Dermis microvascular lymphatic vessel endothelial cell (primary cell): ENCODE data around the gene NPTXR. TPM values are rescaled to one million over a fixed set of nuclear protein-coding genes. Genes with fewer than 3 reads are reported as not detected.

Source experiments
- DNase-seq, 2 donors: peaks; one replicate each; pipeline versions ENCODE4 v3.0.0 to v3.0.0-alpha.2; 2010; ENCODE audit warnings: low read depth in 2 of 2
- total RNA-seq: library from RNA; depleted of rRNA; stranded (reverse); fragments of >200 nt; gene quantifications from 2 replicates; pipeline ENCODE4 v1.2.1, GENCODE V29; 2014

The NPTXR gene
- total RNA-seq, 1 donor from 2014 or later, result 0.13 TPM

DNA sequence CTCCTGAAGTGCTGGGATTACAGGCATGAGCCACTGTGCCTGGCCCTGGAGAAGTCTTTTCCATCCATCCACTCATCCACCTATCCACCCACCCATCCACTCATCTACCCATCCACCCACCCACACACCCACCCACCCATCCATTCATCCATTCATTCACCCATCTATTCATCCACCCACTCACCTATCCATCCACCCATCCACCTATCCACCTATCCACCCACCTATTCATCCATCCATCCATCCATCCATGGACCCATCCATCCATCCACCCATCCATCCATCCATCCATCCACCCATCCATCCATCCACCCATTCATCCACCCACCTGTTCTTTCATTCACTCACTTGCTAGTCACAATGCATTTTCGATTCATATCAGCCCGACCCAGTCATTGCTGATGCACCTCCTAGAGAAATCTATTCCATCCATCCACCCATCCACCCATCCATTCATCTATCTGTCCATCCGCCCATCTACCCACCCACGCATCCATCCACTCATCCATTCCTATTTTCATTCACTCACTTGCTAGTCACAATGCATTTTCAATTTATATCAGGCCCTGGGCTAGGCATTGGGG, 70.4 kb downstream of the NPTXR start:
- DNase-seq, result no peak

DNA sequence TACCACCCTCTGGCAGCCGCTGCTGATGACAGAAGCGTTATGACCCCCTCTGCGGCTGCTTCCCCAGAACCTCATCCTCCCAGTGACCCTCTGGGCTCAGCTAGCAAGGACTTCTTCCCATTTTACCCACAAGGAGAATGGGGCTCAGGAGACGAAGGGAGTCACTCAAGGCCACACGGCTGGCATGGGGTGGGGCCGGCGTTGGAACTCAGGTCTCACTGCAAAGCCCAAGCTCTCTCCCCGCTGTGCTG, 71.3 kb downstream of the NPTXR start:
- no peak for DNase-seq

DNA sequence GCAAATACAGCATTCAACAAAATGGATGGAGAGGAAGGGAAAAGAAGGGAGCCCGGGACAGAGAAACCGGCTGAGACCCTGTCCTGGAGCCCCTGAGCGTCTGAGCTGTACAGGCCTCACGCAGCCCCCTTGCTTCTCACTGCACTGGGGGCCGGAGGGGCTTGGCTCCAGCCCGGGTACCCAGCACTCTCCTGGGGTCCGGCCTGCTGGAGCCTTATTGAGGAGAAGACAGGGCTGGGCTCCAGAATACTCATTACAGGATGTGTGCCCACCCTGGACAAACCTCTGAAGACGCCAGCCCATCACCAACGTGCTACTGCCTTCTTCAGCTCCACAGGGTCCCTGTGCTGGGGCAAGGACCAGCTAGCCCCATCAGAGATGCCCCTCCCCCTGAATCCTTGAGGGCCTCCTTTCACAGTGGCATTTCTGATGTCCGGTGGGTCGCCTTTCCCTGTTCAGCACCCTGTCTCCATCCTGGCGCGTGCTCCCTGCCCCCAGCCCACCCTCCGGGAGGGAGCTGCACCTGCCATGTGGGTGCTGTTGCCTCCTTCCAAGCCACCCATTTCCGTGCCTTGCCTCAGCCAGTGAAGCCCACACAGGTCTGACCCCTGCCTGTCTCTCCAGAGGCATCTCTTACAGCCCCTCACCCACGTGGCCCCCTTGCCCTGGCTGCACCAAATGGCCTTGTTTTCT, 73.4 kb downstream of the NPTXR start:
- no peak for DNase-seq

Other genes with a start within 250 kb of the NPTXR start
- gene FAM227A, start 187.6 kb downstream of the NPTXR start, total RNA-seq, result 0.26 and 0.38 TPM in 2 replicates
- gene CBY1, start 187.4 kb downstream of the NPTXR start, total RNA-seq, result 17.3 and 18.0 TPM in 2 replicates
- 54.5 and 71.8 TPM in 2 replicates for gene TOMM22, start 162.1 kb downstream of the NPTXR start, total RNA-seq
- gene JOSD1, start 143.1 kb downstream of the NPTXR start, total RNA-seq, result 69.6 and 77.2 TPM in 2 replicates
- gene GTPBP1, start 138.1 kb downstream of the NPTXR start, total RNA-seq, result 14.4 and 18.8 TPM in 2 replicates
- gene SUN2, start 88.0 kb downstream of the NPTXR start, total RNA-seq, result 108 and 123 TPM in 2 replicates
- 11.8 and 16.2 TPM in 2 replicates for gene DNAL4, start 49.9 kb downstream of the NPTXR start, total RNA-seq
- gene CBX6, start 28.2 kb upstream of the NPTXR start, total RNA-seq, result 13.4 and 15.7 TPM in 2 replicates
- not detected in 2 replicates for gene APOBEC3A, start 113.6 kb upstream of the NPTXR start, total RNA-seq
- gene APOBEC3B, start 138.3 kb upstream of the NPTXR start, total RNA-seq, result 0.76 and 1.3 TPM in 2 replicates
- 0.64 and 0.76 TPM in 2 replicates for gene APOBEC3C, start 170.2 kb upstream of the NPTXR start, total RNA-seq
- gene APOBEC3D, start 177.1 kb upstream of the NPTXR start, total RNA-seq, result 0.39 and 0.51 TPM in 2 replicates
- 3.4 and 4.4 TPM in 2 replicates for gene APOBEC3F, start 196.8 kb upstream of the NPTXR start, total RNA-seq
- gene APOBEC3G, start 233.2 kb upstream of the NPTXR start, total RNA-seq, result 3.1 and 6.1 TPM in 2 replicates